Measurements from ENCODE around the gene OR10A2.
"Not testable (repeated sequence)": the region's sequence is repeated elsewhere in the genome, so short reads cannot be mapped to it uniquely, and the experiment has no call there.

OR10A2 gene

DNA sequence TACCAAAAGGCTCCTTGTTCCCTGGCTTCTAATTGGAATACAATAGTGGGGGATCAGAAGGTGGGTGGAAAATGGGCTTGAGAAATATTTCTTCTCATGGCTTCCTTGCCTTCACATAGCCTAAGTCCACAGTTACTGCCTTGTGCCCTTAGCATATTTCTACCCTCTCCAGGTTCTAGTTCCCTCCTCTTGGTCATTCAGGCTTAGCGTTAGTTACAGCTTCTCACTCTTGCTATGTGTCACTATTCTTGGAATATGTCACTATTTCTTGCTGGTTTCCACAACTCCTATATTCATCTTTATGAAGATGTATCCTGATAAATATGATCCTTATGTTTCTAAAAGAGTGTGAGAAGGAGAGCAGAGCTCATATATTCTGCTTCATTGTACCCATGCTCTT, 27.0 kb downstream of the OR10A2 start:
- no peak for DNase-seq

DNA sequence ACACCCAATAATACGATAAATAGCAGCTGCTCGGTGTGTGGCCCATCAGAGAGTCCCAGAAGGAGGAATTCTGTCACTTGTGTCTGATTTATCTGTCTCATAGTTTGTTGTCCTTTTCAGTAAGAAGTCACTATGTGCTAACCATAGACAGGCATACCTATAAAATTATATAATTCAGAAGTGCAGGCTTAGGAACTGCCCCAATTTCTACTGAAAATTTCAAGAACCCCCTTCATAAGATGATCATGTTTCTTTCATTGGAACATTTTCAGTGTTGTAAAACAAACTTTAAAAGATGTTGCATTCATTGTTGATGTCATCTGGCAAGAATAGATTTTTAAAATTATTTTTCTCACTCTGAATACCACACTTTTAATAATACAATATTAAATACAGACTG, 29.5 kb downstream of the OR10A2 start, which contains the start of gene OR2D2:
Gene OR2D2, minus strand, starts transcription at position 101 of the 400 bp plus-strand sequence. Its CDS starts 0 bp downstream, at position 101.
- no peak for DNase-seq

DNA sequence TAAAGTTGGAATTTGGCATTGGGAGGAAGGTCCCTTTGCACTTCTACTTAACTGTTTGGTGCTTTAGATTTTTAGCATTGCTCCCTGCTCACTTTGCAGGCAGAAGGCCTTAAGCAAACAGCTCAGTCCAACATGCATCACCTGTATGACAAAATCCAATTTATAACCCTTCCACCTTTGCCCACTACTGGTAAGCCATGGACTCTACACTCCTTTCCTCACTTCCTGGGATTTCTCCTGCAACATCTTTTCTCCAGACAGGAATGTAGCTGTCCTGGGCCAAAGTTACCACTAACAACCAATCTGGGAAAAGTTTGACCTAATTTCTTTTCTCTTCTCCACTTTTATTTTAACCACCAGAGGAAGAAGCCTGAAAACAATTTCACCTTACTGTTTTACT, 31.2 kb downstream of the OR10A2 start:
- no peak for DNase-seq

DNA sequence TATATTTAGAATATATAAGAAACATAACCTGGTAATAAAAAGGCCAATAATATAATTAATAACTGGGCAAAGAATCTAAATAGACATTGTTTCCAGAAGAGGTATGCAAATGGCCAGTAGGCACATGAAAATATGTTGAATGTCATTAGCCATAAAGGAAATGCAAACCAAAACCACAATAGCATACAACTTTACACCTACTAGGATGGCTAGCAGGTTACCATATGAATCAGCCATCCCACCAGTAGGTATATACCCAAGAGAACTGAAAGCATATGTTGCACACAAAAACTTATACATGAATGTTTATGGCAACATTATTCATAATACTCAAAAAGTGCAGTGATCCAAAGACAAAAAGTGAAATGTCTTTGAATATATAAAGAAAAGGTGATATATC, 32.2 kb downstream of the OR10A2 start:
- no peak for DNase-seq

DNA sequence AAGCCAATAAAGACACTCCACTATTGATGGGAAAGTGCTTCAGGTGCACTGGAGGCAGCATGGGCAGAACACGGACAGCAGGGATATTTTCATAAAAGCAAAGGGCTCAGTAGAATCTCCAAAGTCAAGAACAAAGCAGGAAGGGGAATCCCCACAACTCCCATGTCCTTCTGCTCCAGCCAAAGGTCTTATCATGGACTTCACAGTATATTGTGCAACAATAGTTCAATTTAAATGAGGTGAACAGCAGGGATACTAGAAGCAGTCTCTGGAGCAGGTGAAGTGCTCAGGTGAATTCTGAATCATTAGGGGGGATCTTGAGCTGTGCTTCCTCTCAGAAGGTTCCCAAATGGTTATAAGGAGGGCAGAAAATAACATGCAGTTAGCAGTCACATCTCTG, 36.1 kb downstream of the OR10A2 start:
- no peak for DNase-seq

DNA sequence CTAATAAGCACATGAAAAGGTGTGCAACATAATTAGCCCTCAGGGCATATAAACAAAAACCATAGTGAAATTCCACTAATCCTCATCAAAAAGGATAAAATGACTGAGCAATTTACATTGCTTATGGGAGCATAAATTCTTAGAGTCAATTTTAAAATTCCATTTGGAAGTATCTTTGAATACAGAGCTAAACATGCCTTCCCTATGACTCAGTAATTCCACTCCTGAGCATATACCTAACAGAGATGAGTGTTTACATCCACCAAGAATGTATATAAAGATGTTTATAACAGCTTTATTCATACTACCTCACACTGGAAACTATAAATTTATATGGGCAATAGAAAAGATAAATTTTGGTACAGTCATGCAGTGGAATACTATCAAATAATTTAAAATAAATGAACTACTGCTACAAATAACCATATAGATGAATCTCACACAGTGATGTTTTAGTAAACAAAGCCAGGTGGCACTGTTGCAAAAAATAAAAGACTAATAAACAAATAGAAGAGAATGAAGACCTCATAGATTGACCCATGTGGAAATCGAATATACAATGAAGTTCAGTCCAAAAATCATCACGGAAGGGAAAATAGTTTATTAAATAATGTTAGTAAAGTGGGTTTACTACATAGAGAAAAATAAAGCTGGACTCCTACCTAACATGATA, 37.6 kb downstream of the OR10A2 start:
- no peak for DNase-seq

DNA sequence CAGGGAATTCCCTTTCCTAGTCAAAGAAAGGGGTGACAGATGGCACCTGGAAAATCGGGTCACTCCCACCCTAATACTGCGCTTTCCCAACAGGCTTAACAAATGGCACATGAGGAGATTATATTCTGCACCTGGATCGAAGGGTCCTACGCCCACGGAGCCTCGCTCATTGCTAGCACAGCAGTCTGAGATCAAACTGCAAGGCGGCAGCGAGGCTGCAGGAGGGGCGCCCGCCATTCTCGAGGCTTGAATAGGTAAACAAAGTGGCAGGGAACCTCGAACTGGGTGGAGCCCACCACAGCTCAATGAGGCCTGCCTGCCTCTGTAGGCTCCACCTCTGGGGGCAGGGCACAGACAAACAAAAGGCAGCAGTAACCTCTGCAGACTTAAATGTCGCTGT, 41.9 kb downstream of the OR10A2 start:
- not testable (repeated sequence) for DNase-seq

DNA sequence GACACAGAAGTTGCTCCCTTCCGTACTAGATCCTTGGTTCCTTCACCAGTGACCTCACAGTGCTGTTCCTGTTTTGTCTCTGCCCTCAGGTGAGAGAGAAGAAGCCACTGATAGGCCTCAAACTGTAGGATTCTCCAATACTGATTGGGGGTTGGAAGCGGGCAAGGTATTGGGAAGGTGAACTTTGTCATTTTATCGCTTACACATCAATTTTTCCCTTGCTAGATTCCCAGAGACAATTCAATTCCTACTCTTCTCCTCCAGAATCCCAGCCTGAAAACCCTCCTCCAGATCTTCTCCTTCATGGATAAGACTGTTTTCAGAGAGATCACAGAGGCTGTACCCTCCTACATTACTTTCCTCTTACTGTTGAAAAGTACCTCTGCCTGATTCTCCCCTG, 48.5 kb downstream of the OR10A2 start:
- no peak for DNase-seq

DNA sequence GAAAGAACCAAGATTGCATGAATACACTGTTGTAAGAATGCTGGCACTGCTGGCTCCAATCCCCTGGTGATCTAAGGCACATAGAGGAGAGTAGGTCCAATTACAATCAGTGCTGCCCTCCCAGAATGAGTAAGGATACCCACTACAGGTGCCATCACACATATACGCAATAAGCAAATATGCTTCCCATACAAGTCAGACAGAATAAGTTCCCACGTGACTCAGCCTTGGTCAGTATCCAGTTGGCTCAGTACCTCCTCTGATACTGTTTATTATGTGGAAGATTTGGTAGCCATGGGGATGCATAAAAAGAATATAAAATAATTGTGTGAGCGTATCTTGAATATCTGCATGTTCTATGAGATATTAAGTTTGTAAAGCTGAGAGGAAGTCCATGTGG, 49.1 kb downstream of the OR10A2 start:
- no peak for DNase-seq

DNA sequence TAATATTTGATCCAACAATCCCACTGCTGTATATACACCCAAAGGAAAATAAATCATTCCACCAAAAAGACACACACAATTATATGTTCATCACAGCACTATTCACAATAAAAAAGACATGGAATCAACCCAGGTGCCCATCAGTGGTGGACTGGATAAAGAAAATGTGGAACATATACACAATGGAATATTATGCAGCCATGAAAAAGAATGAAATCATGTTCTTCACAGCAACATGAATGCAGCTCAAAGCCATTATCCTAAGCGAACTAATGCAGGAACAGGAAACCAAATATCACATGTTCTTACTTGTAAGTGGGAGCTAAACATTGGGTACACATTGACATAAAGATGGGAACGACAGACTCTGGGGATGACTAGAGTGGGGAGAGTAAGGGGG, 56.8 kb downstream of the OR10A2 start:
- DNase-seq, result no peak

DNA sequence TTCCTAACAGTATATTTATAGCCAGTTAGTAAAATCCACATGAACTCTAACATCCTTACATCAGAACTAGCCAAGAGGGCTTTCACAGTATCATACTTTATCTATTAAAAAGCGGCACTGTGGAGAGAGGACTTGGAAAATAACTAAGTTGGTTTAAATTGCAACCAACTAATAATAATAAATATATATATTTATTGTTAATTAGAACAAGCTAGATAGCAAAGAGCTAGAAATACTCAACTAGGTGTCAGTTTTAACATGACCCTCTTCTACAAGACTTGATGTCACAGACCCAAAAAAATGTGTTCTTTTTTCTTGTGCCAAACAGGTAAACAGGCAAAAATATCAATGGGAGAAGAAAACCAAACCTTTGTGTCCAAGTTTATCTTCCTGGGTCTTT, 57.8 kb downstream of the OR10A2 start, which contains the start of gene OR2D3:
Gene OR2D3, plus strand, starts transcription at position 301 of the 400 bp plus-strand sequence. Its CDS starts 0 bp downstream, at position 301.
- DNase-seq, result no peak

Measured in kidney glomerular epithelial cell (primary cell).